C4-2B (cell line): ENCODE results near the gene RPL28.
"Not testable (repeated sequence)": the region's sequence is repeated elsewhere in the genome, so short reads cannot be mapped to it uniquely, and the experiment has no call there.

Experiments used
- H3K27ac ChIP-seq: fragments of 450-650 bp; 2 replicates; pipeline ENCODE4 v1.5.1; 2017
- ZFX ChIP-seq: fragments of 450-650 bp; IDR thresholded peaks from 2 replicates; pipeline ENCODE4 v1.6.1; 2017
- TF ChIP-seq, protein P1 (sequence below): fragments of 450-650 bp; conservative IDR thresholded peaks from 2 replicates; pipeline ENCODE4 v1.5.1; 2017; ENCODE audit warnings: mild to moderate bottlenecking

Gene RPL28

DNA sequence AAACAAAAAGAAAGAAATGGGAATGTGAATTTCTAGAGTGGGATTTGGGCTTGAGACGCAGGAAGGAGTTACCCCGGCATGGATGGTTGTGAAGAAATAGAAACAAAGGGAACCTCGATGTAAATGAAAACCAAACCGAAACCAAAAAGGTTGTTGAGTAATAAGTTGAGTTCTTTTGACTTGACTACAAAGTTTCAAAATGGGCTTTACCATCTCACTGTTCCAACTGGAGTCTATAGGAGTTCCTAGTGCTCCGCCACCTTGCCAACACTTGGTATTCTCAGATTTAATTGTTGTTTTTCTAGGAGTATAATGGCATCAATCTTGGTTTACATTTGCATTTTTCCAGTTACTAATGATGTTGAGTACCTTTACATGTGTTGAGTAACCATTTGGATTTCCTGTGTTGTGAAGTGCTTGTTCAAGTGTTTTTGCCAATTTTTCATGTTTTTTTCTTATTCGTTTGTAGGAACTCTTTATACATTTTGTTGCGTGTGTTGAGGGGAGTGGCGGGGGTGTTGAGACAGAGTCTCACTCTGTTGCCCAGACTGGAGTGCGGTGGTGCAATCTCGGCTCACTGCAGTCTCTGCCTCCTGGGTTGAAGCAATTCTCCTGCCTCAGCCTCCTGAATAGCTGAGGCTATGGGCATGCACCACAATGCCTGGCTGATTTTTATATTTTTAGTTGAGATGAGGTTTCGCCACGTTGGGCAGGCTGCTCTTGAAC lies 12.6 kb downstream of the RPL28 start:
- no peak overlapping the region for H3K27ac ChIP-seq
- TF ChIP-seq ZFX: no peak
- TF ChIP-seq, protein P1, sequence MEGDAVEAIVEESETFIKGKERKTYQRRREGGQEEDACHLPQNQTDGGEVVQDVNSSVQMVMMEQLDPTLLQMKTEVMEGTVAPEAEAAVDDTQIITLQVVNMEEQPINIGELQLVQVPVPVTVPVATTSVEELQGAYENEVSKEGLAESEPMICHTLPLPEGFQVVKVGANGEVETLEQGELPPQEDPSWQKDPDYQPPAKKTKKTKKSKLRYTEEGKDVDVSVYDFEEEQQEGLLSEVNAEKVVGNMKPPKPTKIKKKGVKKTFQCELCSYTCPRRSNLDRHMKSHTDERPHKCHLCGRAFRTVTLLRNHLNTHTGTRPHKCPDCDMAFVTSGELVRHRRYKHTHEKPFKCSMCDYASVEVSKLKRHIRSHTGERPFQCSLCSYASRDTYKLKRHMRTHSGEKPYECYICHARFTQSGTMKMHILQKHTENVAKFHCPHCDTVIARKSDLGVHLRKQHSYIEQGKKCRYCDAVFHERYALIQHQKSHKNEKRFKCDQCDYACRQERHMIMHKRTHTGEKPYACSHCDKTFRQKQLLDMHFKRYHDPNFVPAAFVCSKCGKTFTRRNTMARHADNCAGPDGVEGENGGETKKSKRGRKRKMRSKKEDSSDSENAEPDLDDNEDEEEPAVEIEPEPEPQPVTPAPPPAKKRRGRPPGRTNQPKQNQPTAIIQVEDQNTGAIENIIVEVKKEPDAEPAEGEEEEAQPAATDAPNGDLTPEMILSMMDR: no peak

DNA sequence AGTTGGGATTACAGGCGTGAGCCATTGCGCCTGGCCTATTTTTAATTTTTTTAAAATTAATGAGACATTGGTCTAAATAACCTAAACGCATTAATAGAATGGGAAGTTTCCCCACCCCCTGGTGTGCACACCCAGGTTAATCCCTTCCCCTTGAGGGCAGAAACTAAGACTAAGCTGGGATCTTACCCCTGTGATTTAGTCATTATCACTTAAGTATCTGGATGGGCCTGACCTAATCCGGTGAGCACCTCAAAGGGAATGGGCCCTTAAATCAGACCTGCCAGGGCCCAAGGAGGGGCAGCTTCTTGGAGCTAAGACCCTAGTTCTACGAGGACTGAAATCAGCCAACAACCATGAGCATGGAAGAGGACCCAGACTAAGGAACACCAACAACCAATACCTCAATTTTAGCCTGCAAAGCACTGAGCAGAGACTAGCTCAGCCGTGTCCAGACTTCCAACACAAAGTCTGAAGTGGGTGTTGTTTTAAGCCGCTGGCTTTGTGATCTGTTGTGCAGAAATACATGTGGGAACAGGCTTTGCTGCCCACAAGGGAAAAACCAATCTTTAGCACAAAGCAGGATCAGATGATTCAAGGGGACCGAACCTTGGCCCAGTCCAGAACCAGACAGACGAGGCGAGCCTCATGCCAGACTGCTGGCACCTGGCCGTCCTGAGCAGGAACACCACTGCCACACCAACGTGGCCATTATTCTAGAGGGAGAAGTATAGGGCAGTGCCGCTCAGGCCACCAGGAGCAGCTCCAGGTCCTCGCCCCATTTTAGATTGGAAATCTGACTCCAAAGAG lies 14.8 kb downstream of the RPL28 start:
- H3K27ac ChIP-seq: no peak overlapping the region
- TF ChIP-seq, protein P1: no peak
- no peak for TF ChIP-seq ZFX

DNA sequence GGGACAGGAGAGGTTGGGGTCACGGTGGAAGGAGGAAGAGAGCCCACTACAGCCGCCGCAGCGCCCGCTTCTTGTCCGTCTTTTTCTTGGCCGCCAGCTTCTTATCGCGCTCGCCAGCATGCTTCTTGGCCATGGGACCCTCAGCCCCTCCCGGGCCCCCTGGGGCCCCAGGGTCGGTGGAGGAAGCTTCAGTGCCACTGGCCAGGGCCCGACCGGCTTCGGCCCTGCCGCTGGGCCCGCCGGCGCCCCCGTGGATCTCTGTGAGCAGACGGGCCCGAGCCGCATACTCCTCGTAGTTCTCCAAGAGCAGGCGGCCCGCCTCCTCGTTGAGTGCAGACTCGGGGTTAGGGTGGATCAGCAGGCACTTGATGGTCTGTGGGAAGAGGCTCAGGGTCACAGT lies 15.7 kb downstream of the RPL28 start:
- H3K27ac ChIP-seq: not testable (repeated sequence)

DNA sequence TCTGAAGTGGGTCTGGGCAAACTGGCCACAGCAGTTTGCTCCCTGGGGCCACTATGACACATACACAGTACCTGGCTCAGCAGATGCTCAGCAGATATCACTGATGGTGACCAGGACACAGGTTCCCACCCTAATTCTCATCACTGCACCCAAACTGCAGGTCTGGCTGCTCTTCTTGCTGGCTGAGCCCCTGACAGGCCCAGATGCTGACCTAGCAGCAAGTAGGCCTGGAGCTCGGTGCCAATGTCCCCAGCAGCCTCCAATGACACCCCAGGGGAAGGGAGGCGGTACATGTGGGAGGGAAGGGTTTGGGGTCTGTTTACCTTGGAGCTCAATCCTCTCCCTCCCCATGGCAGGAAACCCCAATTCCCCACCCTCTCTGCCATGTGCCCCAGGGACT lies 16.8 kb downstream of the RPL28 start:
- no peak overlapping the region for H3K27ac ChIP-seq
- TF ChIP-seq, protein P1: no peak
- no peak for TF ChIP-seq ZFX

DNA sequence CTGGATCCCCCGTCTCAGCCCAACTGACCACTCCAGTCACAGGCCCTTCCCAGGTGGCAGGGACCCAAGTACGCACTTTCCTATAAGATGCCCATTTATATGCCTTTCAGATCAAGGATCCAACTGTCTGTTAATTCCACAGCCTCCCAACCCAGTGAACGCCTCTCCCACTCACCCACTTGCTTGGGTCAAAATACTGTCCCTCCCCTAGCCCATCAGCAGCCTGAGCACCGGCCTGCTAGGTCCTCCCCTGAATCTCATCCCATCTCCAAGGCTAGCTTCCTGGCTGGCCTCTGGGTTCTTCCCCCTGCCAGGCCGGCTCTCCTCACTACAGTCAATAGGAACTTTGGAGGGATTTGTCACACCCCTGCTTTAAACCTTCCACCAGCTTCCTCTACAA lies 19.9 kb downstream of the RPL28 start:
- H3K27ac ChIP-seq: peak overlapping the region; percentile 99; the same call in 1 of the 2 replicates
- no peak for TF ChIP-seq ZFX
- TF ChIP-seq, protein P1: no peak

DNA sequence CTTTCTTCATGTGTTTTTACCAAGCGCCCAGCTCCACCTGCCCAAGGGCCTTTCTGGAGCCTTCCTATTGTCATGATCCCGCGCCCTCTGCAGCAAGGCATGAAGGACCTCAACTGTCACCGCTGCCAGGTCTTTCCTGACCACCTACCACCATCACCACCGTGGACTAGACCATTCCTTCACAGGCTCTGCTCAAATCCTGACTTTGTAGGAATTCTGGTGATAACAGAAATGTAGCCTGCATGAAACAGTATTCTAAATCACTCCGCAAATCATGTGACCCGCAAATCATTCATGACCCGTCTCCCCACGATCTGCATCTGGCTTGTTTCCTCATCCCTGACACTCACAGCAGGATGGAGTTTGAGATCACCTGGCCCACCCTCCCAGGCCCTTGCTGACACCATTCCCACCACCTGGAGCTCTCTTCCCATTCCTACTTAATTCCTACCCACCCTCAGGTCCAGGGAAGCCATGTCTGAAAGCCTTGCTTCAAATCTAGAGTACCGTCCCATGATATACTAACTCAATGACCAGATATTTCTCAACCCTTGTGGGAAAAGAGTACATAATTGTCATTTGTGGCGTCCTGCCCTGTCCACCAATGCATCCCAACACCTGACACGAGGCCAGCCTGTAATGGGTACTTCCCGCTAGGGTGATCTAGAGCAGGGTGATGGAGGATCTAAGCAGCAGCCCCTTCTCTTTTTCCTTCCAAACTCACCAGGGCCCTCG lies 20.5 kb downstream of the RPL28 start:
- H3K27ac ChIP-seq: peak overlapping the region; percentile 99
- TF ChIP-seq, protein P1: no peak
- TF ChIP-seq ZFX: no peak

DNA sequence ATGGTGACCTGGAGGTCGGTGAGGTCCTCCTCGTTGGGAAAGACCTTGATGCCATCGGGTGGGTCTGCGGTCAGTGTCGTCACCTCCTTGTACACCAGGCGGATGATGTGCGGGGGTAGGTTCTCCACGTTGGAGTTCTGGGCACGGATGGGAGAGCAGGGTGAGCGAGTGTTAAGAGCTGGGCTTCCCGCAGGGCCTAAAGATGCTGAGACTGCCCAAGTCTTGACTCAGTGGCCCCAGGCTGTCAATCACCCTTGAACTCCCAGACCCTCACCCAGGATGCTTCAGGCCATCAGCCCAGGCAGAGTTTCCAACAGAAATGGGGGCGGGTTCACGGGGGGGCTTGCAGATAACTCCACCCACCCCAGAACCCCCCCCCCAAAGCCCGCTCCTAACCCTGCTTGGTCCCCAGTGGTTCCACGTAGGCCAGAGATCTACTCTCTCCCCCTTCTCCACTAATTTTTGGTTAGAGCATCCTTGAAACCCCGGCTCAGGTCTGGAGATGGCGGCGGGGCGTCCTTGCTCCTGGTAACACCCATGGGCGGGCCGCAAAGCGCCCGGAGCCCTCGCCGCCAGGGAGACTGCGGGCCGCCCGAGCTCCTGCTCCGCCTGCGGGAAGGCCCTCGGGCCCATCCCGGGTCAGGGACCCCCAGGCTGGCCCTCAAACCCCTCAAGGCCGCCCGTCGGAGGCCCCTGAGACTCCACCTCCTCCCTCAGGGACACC lies 21.3 kb downstream of the RPL28 start:
- TF ChIP-seq, protein P1: no peak
- TF ChIP-seq ZFX: no peak; the same call in 1 of the 2 replicates
- H3K27ac ChIP-seq: peak overlapping the region; percentile 99
